NCI-H1417 (cell line): ENCODE results near the gene EXOSC3.

Experiments used
- DNase-seq, 3 experiments: peaks; one replicate each; lab custom pipeline; 2025; lab: John Stamatoyannopoulos, UW

EXOSC3 gene

DNA sequence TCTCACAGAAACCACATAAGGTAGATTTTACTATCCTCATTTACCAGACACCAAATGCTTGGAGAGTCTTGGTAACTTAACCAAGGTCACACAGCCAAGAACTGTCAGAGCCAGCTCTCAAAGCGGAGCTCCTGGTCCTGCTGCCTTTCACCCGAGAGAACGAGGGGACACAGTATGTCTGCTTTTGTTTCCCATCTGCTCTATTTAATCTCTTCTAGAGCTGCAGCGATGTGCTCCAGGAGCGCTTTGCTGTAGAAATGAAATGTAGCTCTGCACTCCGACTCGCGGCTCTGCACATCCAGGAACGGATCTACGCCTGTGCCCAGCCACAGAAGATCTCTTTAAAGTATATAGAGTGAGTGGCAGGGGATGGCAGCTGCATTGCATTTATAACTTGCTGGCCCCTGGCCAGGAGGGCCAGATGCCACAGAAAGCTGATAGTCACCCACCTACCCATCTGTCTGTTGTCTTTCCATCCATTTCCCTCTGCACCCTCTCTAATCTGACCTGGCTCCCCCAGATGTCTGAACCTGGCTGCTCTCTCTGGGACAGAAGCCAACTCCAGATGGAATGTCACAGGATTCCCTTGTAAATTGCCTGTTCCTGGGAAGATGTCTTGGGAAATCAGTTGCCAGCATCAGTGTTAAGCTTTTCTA, 52.6 kb downstream of the EXOSC3 start:
- DNase-seq, result no peak

DNA sequence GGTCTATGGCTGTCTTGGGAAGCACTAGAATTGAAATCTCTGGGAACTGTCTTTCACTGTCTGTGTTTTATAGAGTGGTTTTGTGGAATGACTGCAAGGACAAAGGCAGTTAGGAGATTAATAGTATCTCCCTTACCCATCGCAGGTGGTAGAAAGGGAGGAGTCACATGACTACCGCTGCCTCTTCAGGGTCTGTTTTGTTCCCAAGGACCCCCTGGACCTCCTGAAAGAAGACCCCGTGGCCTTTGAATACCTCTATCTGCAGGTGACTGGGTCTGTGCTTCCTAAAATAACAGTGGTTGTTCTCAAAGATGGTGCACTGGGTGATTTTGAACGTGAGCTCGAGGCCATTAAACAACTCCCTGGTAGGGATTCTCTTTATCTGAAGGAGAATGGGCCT, 54.0 kb downstream of the EXOSC3 start:
- DNase-seq, result no peak

DNA sequence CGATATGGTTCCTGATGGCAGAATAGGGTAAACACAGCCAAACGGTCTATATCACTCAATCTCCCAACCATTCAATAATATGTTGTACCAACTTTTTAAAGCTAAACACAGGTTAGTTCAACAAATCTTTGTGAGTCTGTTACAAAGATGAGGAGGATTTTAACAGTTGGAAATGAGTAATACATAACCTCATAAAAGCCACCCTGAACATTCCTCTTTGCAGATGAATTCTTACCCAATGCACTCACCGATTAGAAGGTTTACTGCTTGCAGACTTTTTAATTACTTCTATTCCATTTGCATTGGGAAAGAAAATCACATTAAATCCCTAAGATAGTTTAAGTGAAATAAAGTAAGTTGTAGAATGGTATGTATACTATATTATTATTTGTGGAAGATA, 54.6 kb downstream of the EXOSC3 start:
- DNase-seq, result no peak
